Neural cell (in vitro differentiated cells): ENCODE results near the gene TRAF2. TPM values are rescaled to one million over a fixed set of nuclear protein-coding genes. Genes with fewer than 3 reads are reported as not detected.

Experiments
- H2AFZ ChIP-seq: fragments of 200-600, 300-800 bp; sonication (generic), shearing (Covaris generic); 2 replicates; pipeline ENCODE4 v1.6.0; 2014; ENCODE audit warnings: low read depth, mild to moderate bottlenecking, antibody characterized with exemption, low read length, moderate library complexity
- H3F3A ChIP-seq: fragments of 200-600 bp; shearing (Covaris generic); 2 replicates; pipeline ENCODE4 v1.6.1; 2016; ENCODE audit warnings: mild to moderate bottlenecking, moderate library complexity, mixed read lengths, antibody characterized with exemption, low read length; ENCODE audit not compliant: insufficient read depth, poor library complexity, severe bottlenecking
- H3K27ac ChIP-seq: fragments of 200-600, 300-800 bp; sonication (generic), shearing (Covaris generic); 2 replicates; pipeline ENCODE4 v1.5.1; 2014; ENCODE audit warnings: mild to moderate bottlenecking, low read length, moderate library complexity
- H3K27me3 ChIP-seq: fragments of 300-800, 200-600 bp; sonication (generic), shearing (Covaris generic); 2 replicates; pipeline ENCODE4 v1.6.0; 2014; ENCODE audit warnings: mild to moderate bottlenecking, low read depth, low read length, moderate library complexity; ENCODE audit not compliant: insufficient read depth
- H3K36me3 ChIP-seq: fragments of 300-800, 200-600 bp; sonication (generic), shearing (Covaris generic); 2 replicates; pipeline ENCODE4 v1.5.1; 2014; ENCODE audit warnings: mild to moderate bottlenecking, antibody characterized with exemption, low read length, moderate library complexity; ENCODE audit not compliant: insufficient read depth
- H3K4me2 ChIP-seq: fragments of 300-800, 200-600 bp; sonication (generic), shearing (Covaris generic); 2 replicates; pipeline ENCODE4 v1.6.0; 2014; ENCODE audit warnings: mild to moderate bottlenecking, low read length
- H3K4me3 ChIP-seq: fragments of 300-800, 200-600 bp; sonication (generic), shearing (Covaris generic); 2 replicates; pipeline ENCODE4 v1.5.1; 2014; ENCODE audit warnings: mild to moderate bottlenecking, low read length, moderate library complexity
- H3K79me2 ChIP-seq: fragments of 200-600 bp; shearing (Covaris generic); replicated peaks from 2 replicates; pipeline ENCODE4 v1.6.0; 2014; ENCODE audit warnings: mild to moderate bottlenecking, low read length, moderate library complexity; ENCODE audit not compliant: insufficient read depth
- H3K9ac ChIP-seq: fragments of 300-800, 200-600 bp; sonication (generic), shearing (Covaris generic); 2 replicates; pipeline ENCODE4 v1.6.1; 2016; ENCODE audit warnings: mild to moderate bottlenecking, low read length, mixed read lengths
- H3K9me2 ChIP-seq: fragments of 200-600 bp; shearing (Covaris generic); 2 replicates; pipeline ENCODE4 v1.6.1; 2016; ENCODE audit warnings: mild to moderate bottlenecking, low read length, mixed read lengths; ENCODE audit not compliant: insufficient read depth
- H3K9me3 ChIP-seq: fragments of 200-600, 300-800 bp; sonication (generic), shearing (Covaris generic); 2 replicates; pipeline ENCODE4 v1.6.1; 2016; ENCODE audit warnings: mild to moderate bottlenecking, mixed run types, low read length, moderate library complexity, mixed read lengths
- H4K20me1 ChIP-seq: fragments of 200-600 bp; shearing (Covaris generic); 2 replicates; pipeline ENCODE4 v1.6.1; 2016; ENCODE audit warnings: mild to moderate bottlenecking, mixed run types; ENCODE audit not compliant: insufficient read depth
- CTCF ChIP-seq: fragments of 450-650 bp; IDR thresholded peaks from 2 replicates; pipeline ENCODE4 v1.5.1; 2014; ENCODE audit warnings: antibody characterized with exemption, mild to moderate bottlenecking, moderate library complexity; ENCODE audit not compliant: poor library complexity, severe bottlenecking
- EP300 ChIP-seq: fragments of 450-650 bp; conservative IDR thresholded peaks from 2 replicates; pipeline ENCODE4 v1.6.1; 2014; ENCODE audit warnings: antibody characterized with exemption, mild to moderate bottlenecking, moderate library complexity; ENCODE audit not compliant: poor library complexity, severe bottlenecking
- EZH2 ChIP-seq: fragments of 200-600, 300-800 bp; shearing (Covaris generic), sonication (generic); IDR thresholded peaks from 2 replicates; pipeline ENCODE4 v1.6.1; 2014; ENCODE audit warnings: antibody characterized with exemption, low read length, borderline replicate concordance, mild to moderate bottlenecking; ENCODE audit not compliant: insufficient read depth, poor library complexity, severe bottlenecking
- MXI1 ChIP-seq: fragments of 450-650 bp; conservative IDR thresholded peaks from 2 replicates; pipeline ENCODE4 v1.6.1; 2014; ENCODE audit warnings: antibody characterized with exemption, mild to moderate bottlenecking; ENCODE audit not compliant: poor library complexity, severe bottlenecking
- POLR2AphosphoS5 ChIP-seq: IDR thresholded peaks from 2 replicates; pipeline ENCODE4 v1.6.1; 2012
- RAD21 ChIP-seq: fragments of 450-650 bp; conservative IDR thresholded peaks from 2 replicates; pipeline ENCODE4 v1.6.1; 2014; ENCODE audit warnings: antibody characterized with exemption, mild to moderate bottlenecking, moderate library complexity
- REST ChIP-seq: IDR thresholded peaks from 2 replicates; pipeline ENCODE4 v1.6.1; 2012; ENCODE audit warnings: borderline replicate concordance
- SMC3 ChIP-seq: fragments of 450-650 bp; conservative IDR thresholded peaks from 2 replicates; pipeline ENCODE4 v1.6.1; 2014; ENCODE audit warnings: antibody characterized with exemption, mild to moderate bottlenecking, moderate library complexity; ENCODE audit not compliant: poor library complexity
- TAF1 ChIP-seq: IDR thresholded peaks from 2 replicates; pipeline ENCODE4 v1.6.1; 2012; ENCODE audit warnings: low read depth
- polyA plus RNA-seq: library from polyadenylated mRNA; depleted of rRNA; stranded (reverse); fragments of >200 nt; gene quantifications from 2 replicates; pipeline ENCODE4 v1.2.3, GENCODE V29; 2014

Gene TRAF2
- polyA plus RNA-seq, 1 donor from 2014 or later, result 14.6 TPM

GRCh38 chr9:136854842-136855460 lies 31.4 kb upstream of the TRAF2 start:
- Histone ChIP-seq H3K9me3 (no peaks in the 10 kb centered on the region), H2AFZ (no peak overlapping the region), H3K9me2 (no peaks in the 10 kb centered on the region), H3K4me3 (no peak overlapping the region), H3F3A (no peaks in the 10 kb centered on the region), H3K4me2 (no peak overlapping the region), H4K20me1 (no peaks in the 10 kb centered on the region), H3K9ac (no peak overlapping the region), H3K36me3 (no peaks in the 10 kb centered on the region), H3K79me2 (no peaks in the 10 kb centered on the region), H3K27me3 (no peaks in the 10 kb centered on the region), H3K27ac (no peak overlapping the region)
- TF ChIP-seq RAD21, result no peak
- no peak for TF ChIP-seq EZH2
- no peak for TF ChIP-seq POLR2AphosphoS5
- no peak for TF ChIP-seq MXI1
- no peak for TF ChIP-seq TAF1
- no peak for TF ChIP-seq SMC3
- no peak for TF ChIP-seq CTCF
- no peak for TF ChIP-seq REST
- TF ChIP-seq EP300, result no peak

GRCh38 chr9:136855461-136856078 lies 30.7 kb upstream of the TRAF2 start:
- Histone ChIP-seq H3K27me3 (no peaks in the 10 kb centered on the region), H3K27ac (no peak overlapping the region), H3K9me3 (no peaks in the 10 kb centered on the region), H3K4me2 (no peak overlapping the region), H3K9me2 (no peaks in the 10 kb centered on the region), H3K36me3 (no peaks in the 10 kb centered on the region), H3K9ac (no peak overlapping the region), H3K4me3 (no peak overlapping the region), H4K20me1 (no peaks in the 10 kb centered on the region), H3F3A (no peaks in the 10 kb centered on the region), H2AFZ (no peak overlapping the region), H3K79me2 (no peaks in the 10 kb centered on the region)
- no peak for TF ChIP-seq TAF1
- TF ChIP-seq RAD21, result no peak
- no peak for TF ChIP-seq CTCF
- no peak for TF ChIP-seq EZH2
- no peak for TF ChIP-seq EP300
